Measurements from ENCODE around the gene FTCD. TPM values are rescaled to one million over a fixed set of nuclear protein-coding genes. Genes with fewer than 3 reads are reported as not detected.

FTCD gene
- total and polyA plus RNA-seq, 2 experiments from 2014 or later = not detected

GRCh38 chr21:46092811-46093667 is 62.3 kb downstream of the FTCD start:
- Histone ChIP-seq H4K20me1 (ENCODE audit: insufficient read depth) (no peaks in the 10 kb centered on the region), H3K4me3 (peak overlapping the region; percentile 43), H3K9ac (peak overlapping the region; percentile 94), H3K9me2 (ENCODE audit: insufficient read depth) (no peaks in the 10 kb centered on the region), H3K79me2 (ENCODE audit: insufficient read depth) (peaks cover 4% of the 10 kb centered on the region; the same call in 1 of the 2 replicates), H3F3A (ENCODE audit: insufficient read depth) (peaks cover 34% of the 10 kb centered on the region), H2AFZ (no peak overlapping the region), H3K27ac (peak overlapping the region; percentile 99), H3K4me2 (ENCODE audit: unreplicated experiment) (peak overlapping the region; percentile 72), H3K27me3 (replicated peaks; ENCODE audit: insufficient read depth) (no peaks in the 10 kb centered on the region), H3K36me3 (ENCODE audit: low read depth) (no peaks in the 10 kb centered on the region), H3K4me1 (ENCODE audit: insufficient read depth) (peaks cover 18% of the 10 kb centered on the region), H3K9me3 (ENCODE audit: low read depth) (no peaks in the 10 kb centered on the region)
- peak; percentile 71 for DNase-seq
- 30 to 31% methylated on average over 11 of the region's 11 CpGs for WGBS, 2 experiments (ENCODE audit: low coverage in 1 of 2, low lambda C conversion rate in 2 of 2, missing lambda C conversion rate in 2 of 2)
- TF ChIP-seq EZH2phosphoT487 (IDR thresholded peaks at IDR 0.05; ENCODE audit: insufficient read depth, low read depth) (no peak), EZH2 (IDR thresholded peaks at IDR 0.05; ENCODE audit: insufficient read depth, poor library complexity, severe bottlenecking) (no peak)
- in situ Hi-C loops (cut with MboI) = no loop called here

- Histone ChIP-seq H4K20me1 (ENCODE audit: insufficient read depth) (no peaks in the 10 kb centered on the region), H3F3A (ENCODE audit: insufficient read depth) (peaks cover 39% of the 10 kb centered on the region), H3K27ac (peak overlapping the region; percentile 99), H2AFZ (peak overlapping the region; percentile 42), H3K36me3 (ENCODE audit: low read depth) (no peaks in the 10 kb centered on the region), H3K27me3 (replicated peaks; ENCODE audit: insufficient read depth) (no peaks in the 10 kb centered on the region), H3K4me2 (ENCODE audit: unreplicated experiment) (peak overlapping the region; percentile 86), H3K9me2 (ENCODE audit: insufficient read depth) (no peaks in the 10 kb centered on the region), H3K9me3 (ENCODE audit: low read depth) (no peaks in the 10 kb centered on the region), H3K4me1 (ENCODE audit: insufficient read depth) (peaks cover 18% of the 10 kb centered on the region), H3K4me3 (peak overlapping the region; percentile 66), H3K9ac (peak overlapping the region; percentile 94), H3K79me2 (ENCODE audit: insufficient read depth) (peaks cover 3% of the 10 kb centered on the region; the same call in 1 of the 2 replicates)
- in situ Hi-C loops (cut with MboI) = no loop called here
- WGBS, 2 experiments (ENCODE audit: low coverage in 1 of 2, low lambda C conversion rate in 2 of 2, missing lambda C conversion rate in 2 of 2) = 1 to 2% methylated on average over 22 to 23 of the region's 23 CpGs
- no peak for TF ChIP-seq EZH2 (IDR thresholded peaks at IDR 0.05; ENCODE audit: insufficient read depth, poor library complexity, severe bottlenecking)
- TF ChIP-seq EZH2phosphoT487 (IDR thresholded peaks at IDR 0.05; ENCODE audit: insufficient read depth, low read depth) = no peak
- peak; percentile 99 for DNase-seq
These were observed 63.2 kb downstream of the FTCD start for GRCh38 chr21:46092026-46092764.

GRCh38 chr21:46091631-46092025 is 63.8 kb downstream of the FTCD start:
- H3K27me3 ChIP-seq (replicated peaks; ENCODE audit: insufficient read depth) = no peaks in the 10 kb centered on the region
- H3K27ac ChIP-seq = peak overlapping the region; percentile 99
- H3K9me3 ChIP-seq (ENCODE audit: low read depth) = no peaks in the 10 kb centered on the region
- no peaks in the 10 kb centered on the region for H4K20me1 ChIP-seq (ENCODE audit: insufficient read depth)
- H3K4me2 ChIP-seq (ENCODE audit: unreplicated experiment) = peak overlapping the region; percentile 86
- TF ChIP-seq EZH2phosphoT487 (IDR thresholded peaks at IDR 0.05; ENCODE audit: insufficient read depth, low read depth) = no peak
- TF ChIP-seq EZH2 (IDR thresholded peaks at IDR 0.05; ENCODE audit: insufficient read depth, poor library complexity, severe bottlenecking) = no peak
- peaks cover 39% of the 10 kb centered on the region for H3F3A ChIP-seq (ENCODE audit: insufficient read depth)
- peak overlapping the region; percentile 42 for H2AFZ ChIP-seq
- no peaks in the 10 kb centered on the region for H3K36me3 ChIP-seq (ENCODE audit: low read depth)
- H3K4me3 ChIP-seq = peak overlapping the region; percentile 66
- whole genome bisulfite sequencing, 2 experiments (ENCODE audit: low coverage in 1 of 2, low lambda C conversion rate in 2 of 2, missing lambda C conversion rate in 2 of 2) = 27 to 28% methylated on average over 8 of the region's 8 CpGs
- H3K9me2 ChIP-seq (ENCODE audit: insufficient read depth) = no peaks in the 10 kb centered on the region
- H3K9ac ChIP-seq = peak overlapping the region; percentile 94
- H3K79me2 ChIP-seq (ENCODE audit: insufficient read depth) = no peaks in the 10 kb centered on the region
- no peak for DNase-seq
- peaks cover 18% of the 10 kb centered on the region for H3K4me1 ChIP-seq (ENCODE audit: insufficient read depth)
- in situ Hi-C loops (cut with MboI) = no loop called here

GRCh38 chr21:46091118-46091517 is 64.3 kb downstream of the FTCD start:
- in situ Hi-C loops (cut with MboI) = no loop called here
- Histone ChIP-seq H3K27me3 (replicated peaks; ENCODE audit: insufficient read depth) (no peaks in the 10 kb centered on the region), H3K9ac (peak overlapping the region; percentile 94; the same call in 1 of the 2 replicates), H3K9me2 (ENCODE audit: insufficient read depth) (no peaks in the 10 kb centered on the region), H3K27ac (peak overlapping the region; percentile 99), H3K4me2 (ENCODE audit: unreplicated experiment) (no peak overlapping the region), H3K79me2 (ENCODE audit: insufficient read depth) (no peaks in the 10 kb centered on the region), H3K4me1 (ENCODE audit: insufficient read depth) (peaks cover 18% of the 10 kb centered on the region), H4K20me1 (ENCODE audit: insufficient read depth) (no peaks in the 10 kb centered on the region), H3K4me3 (no peak overlapping the region), H2AFZ (no peak overlapping the region), H3K9me3 (ENCODE audit: low read depth) (peaks cover 3% of the 10 kb centered on the region), H3K36me3 (ENCODE audit: low read depth) (no peaks in the 10 kb centered on the region), H3F3A (ENCODE audit: insufficient read depth) (peaks cover 39% of the 10 kb centered on the region)
- DNase-seq = no peak
- WGBS, 2 experiments (ENCODE audit: low coverage in 1 of 2, low lambda C conversion rate in 2 of 2, missing lambda C conversion rate in 2 of 2) = 83% methylated on average over 4 of the region's 4 CpGs; no CpG with 5 or more reads in 1 of the 2 experiments
- no peak for TF ChIP-seq EZH2 (IDR thresholded peaks at IDR 0.05; ENCODE audit: insufficient read depth, poor library complexity, severe bottlenecking)
- no peak for TF ChIP-seq EZH2phosphoT487 (IDR thresholded peaks at IDR 0.05; ENCODE audit: insufficient read depth, low read depth)
